Activated T-cell treated with anti-CD3 and anti-CD28 coated beads for 24 hours (primary cell): ENCODE results near the gene FARS2.
"Not testable (repeated sequence)": the region's sequence is repeated elsewhere in the genome, so short reads cannot be mapped to it uniquely, and the experiment has no call there.

Experiments used
- DNase-seq: peaks from one replicate; pipeline ENCODE4 v3.0.0-alpha.2; 2020; ENCODE audit warnings: low read depth

Gene FARS2

GRCh38 chr6:5695260-5696245 lies 434.2 kb downstream of the FARS2 start:
- no peak for DNase-seq

- no peak for DNase-seq
These were observed 436.2 kb downstream of the FARS2 start for GRCh38 chr6:5697508-5697907.

GRCh38 chr6:5698318-5698717 lies 437.0 kb downstream of the FARS2 start:
- no peak for DNase-seq

- DNase-seq, result not testable (repeated sequence)
These were observed 437.8 kb downstream of the FARS2 start for GRCh38 chr6:5699064-5699463.

- no peak for DNase-seq
These were observed 439.9 kb downstream of the FARS2 start for GRCh38 chr6:5701174-5701573.

GRCh38 chr6:5704708-5705107 lies 443.4 kb downstream of the FARS2 start:
- DNase-seq, result no peak

GRCh38 chr6:5705252-5705651 lies 443.9 kb downstream of the FARS2 start:
- DNase-seq, result no peak

- no peak for DNase-seq
These were observed 445.1 kb downstream of the FARS2 start for GRCh38 chr6:5706124-5707033.

GRCh38 chr6:5707281-5708045 lies 446.1 kb downstream of the FARS2 start:
- no peak for DNase-seq

GRCh38 chr6:5710516-5710915 lies 449.2 kb downstream of the FARS2 start:
- no peak for DNase-seq

GRCh38 chr6:5710936-5711335 lies 449.6 kb downstream of the FARS2 start:
- DNase-seq, result no peak

GRCh38 chr6:5712349-5713215 lies 451.3 kb downstream of the FARS2 start:
- no peak for DNase-seq

GRCh38 chr6:5713519-5713918 lies 452.2 kb downstream of the FARS2 start:
- DNase-seq, result no peak

GRCh38 chr6:5718231-5718947 lies 457.1 kb downstream of the FARS2 start:
- DNase-seq, result no peak

GRCh38 chr6:5723841-5724691 lies 462.8 kb downstream of the FARS2 start:
- no peak for DNase-seq

- no peak for DNase-seq
These were observed 463.6 kb downstream of the FARS2 start for GRCh38 chr6:5724911-5725310.

- no peak for DNase-seq
These were observed 465.8 kb downstream of the FARS2 start for GRCh38 chr6:5726976-5727718.

GRCh38 chr6:5728351-5729079 lies 467.2 kb downstream of the FARS2 start:
- no peak for DNase-seq
